Inflammatory macrophage treated with lipopolysaccharide for 1 hour (primary cell): Measurements from ENCODE around the gene IL1R2.

ENCODE experiments used
- DNase-seq, 2 donors: peaks; one replicate each; pipeline ENCODE4 v3.0.0-alpha.2; 2020 to 2022

IL1R2 gene

GRCh38 chr2:101975171-101975870 lies 16.4 kb upstream of the IL1R2 start:
- no peak for DNase-seq

GRCh38 chr2:101976891-101977290 lies 14.9 kb upstream of the IL1R2 start:
- no peak for DNase-seq

- DNase-seq = no peak
These were observed 11.4 kb upstream of the IL1R2 start for GRCh38 chr2:101980368-101980767.

- no peak for DNase-seq
These were observed 10.7 kb upstream of the IL1R2 start for GRCh38 chr2:101981066-101981465.

GRCh38 chr2:101981504-101981903 lies 10.3 kb upstream of the IL1R2 start:
- no peak for DNase-seq

- no peak for DNase-seq
These were observed 9.2 kb upstream of the IL1R2 start for GRCh38 chr2:101982495-101983029.

GRCh38 chr2:101983486-101983885 lies 8.3 kb upstream of the IL1R2 start:
- no peak for DNase-seq

- peak in 1 of 2 donors; percentile 30 for DNase-seq
These were observed 7.8 kb upstream of the IL1R2 start for GRCh38 chr2:101983928-101984327.

- no peak for DNase-seq
These were observed 7.1 kb upstream of the IL1R2 start for GRCh38 chr2:101984656-101985055.

GRCh38 chr2:101985101-101985792 lies 6.5 kb upstream of the IL1R2 start:
- DNase-seq = no peak

- DNase-seq = no peak
These were observed 6.0 kb upstream of the IL1R2 start for GRCh38 chr2:101985793-101986164.

GRCh38 chr2:101986376-101986775 lies 5.4 kb upstream of the IL1R2 start:
- no peak for DNase-seq

- DNase-seq = no peak
These were observed 4.7 kb upstream of the IL1R2 start for GRCh38 chr2:101986804-101987740.

GRCh38 chr2:101987832-101988231 lies 3.9 kb upstream of the IL1R2 start:
- DNase-seq = no peak

- DNase-seq = no peak
These were observed 3.2 kb upstream of the IL1R2 start for GRCh38 chr2:101988541-101988940.

- DNase-seq = peak; percentile 46 to 73
These were observed 1.9 kb upstream of the IL1R2 start for GRCh38 chr2:101989740-101990460.

GRCh38 chr2:101993772-101994171 lies 2.0 kb downstream of the IL1R2 start:
- no peak for DNase-seq

GRCh38 chr2:101995019-101995418 lies 3.3 kb downstream of the IL1R2 start:
- DNase-seq = no peak

GRCh38 chr2:101995804-101996203 lies 4.0 kb downstream of the IL1R2 start:
- no peak for DNase-seq

- no peak for DNase-seq
These were observed 6.8 kb downstream of the IL1R2 start for GRCh38 chr2:101998556-101998895.

GRCh38 chr2:101998896-101999789 lies 7.4 kb downstream of the IL1R2 start:
- no peak for DNase-seq

- no peak for DNase-seq
These were observed 8.3 kb downstream of the IL1R2 start for GRCh38 chr2:102000012-102000411.
